ENCODE measurements around the gene WDR72. TPM values are rescaled to one million over a fixed set of nuclear protein-coding genes. Genes with fewer than 3 reads are reported as not detected.

The WDR72 gene
- total and polyA plus RNA-seq, 4 donors, result 6.1 to 55.4 (median 17.0) TPM

GRCh38 chr15:53591041-53591440 is 168.4 kb downstream of the WDR72 start:
- WGBS, result 80% methylated on average over 2 of the region's 2 CpGs
- Histone ChIP-seq H3K27ac (ENCODE audit: low read depth in 1 of 2, low read length in 2 of 2) (no peak overlapping the region), H3K36me3 (ENCODE audit: control insufficient read depth in 4 of 4, insufficient read depth in 3 of 4, low read depth in 1 of 4, low read length in 3 of 4) (peaks cover 0 to 2% (median 0%) of the 10 kb centered on the region in 4 donors), H3K4me3 (ENCODE audit: low read depth in 1 of 3, low read length in 3 of 3) (no peak overlapping the region), H3K9me3 (ENCODE audit: control insufficient read depth in 4 of 4, low read length in 3 of 4) (no peaks in the 10 kb centered on the region), H3K9ac (ENCODE audit: low read depth in 1 of 2, low read length in 2 of 2) (no peak overlapping the region), H3K27me3 (ENCODE audit: control insufficient read depth in 4 of 4, insufficient read depth in 4 of 4, low read length in 3 of 4) (no peaks in the 10 kb centered on the region), H3K4me1 (ENCODE audit: control insufficient read depth in 4 of 4, insufficient read depth in 4 of 4, low read length in 3 of 4) (peaks cover 1 to 14% (median 6%) of the 10 kb centered on the region in 4 donors)
- TF ChIP-seq EGR1 (IDR thresholded peaks at IDR 0.05; ENCODE audit: low read depth in 2 of 2) (no peak), FOXA1 (IDR thresholded peaks at IDR 0.05) (no peak), HNF4A (conservative IDR thresholded peaks at IDR 0.05) (no peak)
- DNase-seq (ENCODE audit: low spot score), result no peak

GRCh38 chr15:53590380-53590779 is 169.1 kb downstream of the WDR72 start:
- WGBS, result 68% methylated on average over 2 of the region's 2 CpGs
- Histone ChIP-seq H3K9me3 (ENCODE audit: control insufficient read depth in 4 of 4, low read length in 3 of 4) (no peaks in the 10 kb centered on the region), H3K4me3 (ENCODE audit: low read depth in 1 of 3, low read length in 3 of 3) (no peak overlapping the region), H3K9ac (ENCODE audit: low read depth in 1 of 2, low read length in 2 of 2) (no peak overlapping the region), H3K4me1 (ENCODE audit: control insufficient read depth in 4 of 4, insufficient read depth in 4 of 4, low read length in 3 of 4) (peaks cover 1 to 14% (median 6%) of the 10 kb centered on the region in 4 donors), H3K27me3 (ENCODE audit: control insufficient read depth in 4 of 4, insufficient read depth in 4 of 4, low read length in 3 of 4) (no peaks in the 10 kb centered on the region), H3K27ac (ENCODE audit: low read depth in 1 of 2, low read length in 2 of 2) (no peak overlapping the region), H3K36me3 (ENCODE audit: control insufficient read depth in 4 of 4, insufficient read depth in 3 of 4, low read depth in 1 of 4, low read length in 3 of 4) (peaks cover 0 to 2% (median 0%) of the 10 kb centered on the region in 4 donors)
- TF ChIP-seq FOXA1 (IDR thresholded peaks at IDR 0.05), result no peak
- no peak for TF ChIP-seq ZBTB33 (IDR thresholded peaks at IDR 0.05)
- TF ChIP-seq NR2F2 (IDR thresholded peaks at IDR 0.05), result no peak
- TF ChIP-seq TAF1 (conservative IDR thresholded peaks at IDR 0.05), result no peak
- TF ChIP-seq SP1 (IDR thresholded peaks at IDR 0.05), result no peak
- TF ChIP-seq RAD21 (IDR thresholded peaks at IDR 0.05), result no peak
- TF ChIP-seq MAX (IDR thresholded peaks at IDR 0.05), result no peak
- TF ChIP-seq HNF4G (IDR thresholded peaks at IDR 0.05), result no peak
- TF ChIP-seq RXRA (IDR thresholded peaks at IDR 0.05), result no peak
- no peak for TF ChIP-seq FOXA2 (IDR thresholded peaks at IDR 0.05)
- no peak for TF ChIP-seq YY1 (IDR thresholded peaks at IDR 0.05)
- no peak for DNase-seq (ENCODE audit: low spot score)

GRCh38 chr15:53589520-53590057 is 169.9 kb downstream of the WDR72 start:
- no peak overlapping the region for H3K9ac ChIP-seq (ENCODE audit: low read depth in 1 of 2, low read length in 2 of 2)
- WGBS, result 69% methylated on average over 5 of the region's 5 CpGs
- H3K9me3 ChIP-seq (ENCODE audit: control insufficient read depth in 4 of 4, low read length in 3 of 4), result no peaks in the 10 kb centered on the region
- H3K27ac ChIP-seq (ENCODE audit: low read depth in 1 of 2, low read length in 2 of 2), result no peak overlapping the region
- TF ChIP-seq SP1 (IDR thresholded peaks at IDR 0.05) (no peak), RAD21 (IDR thresholded peaks at IDR 0.05) (no peak), YY1 (IDR thresholded peaks at IDR 0.05) (no peak), NR2F2 (IDR thresholded peaks at IDR 0.05) (no peak), TAF1 (conservative IDR thresholded peaks at IDR 0.05) (no peak), MAX (IDR thresholded peaks at IDR 0.05) (no peak), ZBTB33 (IDR thresholded peaks at IDR 0.05) (no peak)
- peaks cover 1 to 14% (median 6%) of the 10 kb centered on the region in 4 donors for H3K4me1 ChIP-seq (ENCODE audit: control insufficient read depth in 4 of 4, insufficient read depth in 4 of 4, low read length in 3 of 4)
- peaks cover 0 to 2% (median 0%) of the 10 kb centered on the region in 4 donors for H3K36me3 ChIP-seq (ENCODE audit: control insufficient read depth in 4 of 4, insufficient read depth in 3 of 4, low read depth in 1 of 4, low read length in 3 of 4)
- no peaks in the 10 kb centered on the region for H3K27me3 ChIP-seq (ENCODE audit: control insufficient read depth in 4 of 4, insufficient read depth in 4 of 4, low read length in 3 of 4)
- no peak overlapping the region for H3K4me3 ChIP-seq (ENCODE audit: low read depth in 1 of 3, low read length in 3 of 3)
- no peak for DNase-seq (ENCODE audit: low spot score)

Data from liver (tissue), 9 donors.